GM19463 (cell line): ENCODE measurements around the gene TSPAN33.
"Not testable (repeated sequence)": the region's sequence is repeated elsewhere in the genome, so short reads cannot be mapped to it uniquely, and the experiment has no call there.

Experiments used
- ATAC-seq: cut with Tn5 transposase; IDR thresholded peaks from one replicate; pipeline ENCODE4 v1.9.1; 2021; ENCODE audit warnings: mild to moderate bottlenecking, moderate library complexity; ENCODE audit not compliant: unreplicated experiment

Gene TSPAN33

DNA sequence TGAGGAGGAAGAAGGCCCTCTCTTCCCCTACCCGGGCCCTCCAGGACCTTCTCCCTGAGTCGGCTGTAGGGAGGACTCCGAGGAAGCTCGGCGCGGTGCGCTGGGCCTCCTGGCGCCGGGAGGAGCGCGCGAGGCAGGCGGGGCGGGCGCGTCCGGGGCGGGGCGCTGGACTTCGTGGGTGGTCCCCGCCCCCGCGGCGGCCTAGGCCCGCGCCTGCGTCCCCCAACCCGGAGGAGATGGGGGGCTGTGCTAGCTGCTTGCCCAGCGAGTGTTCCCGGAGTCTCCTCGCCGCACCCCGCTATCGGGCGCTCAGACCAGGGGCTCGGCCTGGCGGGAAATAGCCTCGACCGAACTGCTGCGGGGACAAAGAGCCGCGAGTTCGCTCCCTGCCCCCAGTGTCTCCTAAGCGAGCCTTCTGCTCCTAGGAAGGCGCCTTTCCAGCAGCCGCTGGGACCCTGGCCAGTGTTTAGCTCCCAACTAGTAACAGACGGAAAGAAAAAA lies 24.7 kb downstream of the TSPAN33 start:
- ATAC-seq: no peak

- peak; percentile 64 for ATAC-seq
Measured at GRCh38 chr7:129169686-129170440, 25.4 kb downstream of the TSPAN33 start.

DNA sequence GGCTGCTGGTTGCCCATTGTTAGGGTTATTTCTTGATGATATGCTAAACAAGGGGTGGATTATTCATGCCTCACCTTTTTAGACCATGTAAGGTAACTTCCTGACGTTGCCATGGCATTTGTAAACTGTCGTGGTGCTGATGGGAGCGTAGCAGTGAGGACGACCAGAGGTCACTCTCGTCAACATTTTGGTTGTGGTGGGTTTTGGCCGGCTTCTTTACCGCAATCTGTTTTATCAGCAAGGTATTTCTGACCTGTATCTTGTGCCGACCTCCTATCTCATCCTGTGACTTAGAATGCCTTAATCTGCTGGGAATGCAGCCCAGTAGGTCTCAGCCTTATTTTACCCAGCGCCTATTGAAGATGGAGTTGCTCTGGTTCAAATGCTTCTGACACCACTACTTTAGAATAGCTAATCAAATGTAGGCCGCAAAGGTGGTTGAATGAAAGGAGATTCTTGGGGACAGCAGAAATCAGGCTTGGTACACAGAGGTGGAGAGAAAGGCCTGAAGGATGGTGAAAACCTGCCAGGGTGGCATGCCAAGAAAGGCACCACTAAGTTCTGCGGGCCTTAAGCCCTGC lies 26.0 kb downstream of the TSPAN33 start:
- ATAC-seq: no peak

- ATAC-seq: not testable (repeated sequence)
Measured at GRCh38 chr7:129173861-129174260, 29.4 kb downstream of the TSPAN33 start.

GRCh38 chr7:129176916-129177710 lies 32.6 kb downstream of the TSPAN33 start:
- ATAC-seq: no peak

GRCh38 chr7:129184981-129185670 lies 40.6 kb downstream of the TSPAN33 start:
- no peak for ATAC-seq

DNA sequence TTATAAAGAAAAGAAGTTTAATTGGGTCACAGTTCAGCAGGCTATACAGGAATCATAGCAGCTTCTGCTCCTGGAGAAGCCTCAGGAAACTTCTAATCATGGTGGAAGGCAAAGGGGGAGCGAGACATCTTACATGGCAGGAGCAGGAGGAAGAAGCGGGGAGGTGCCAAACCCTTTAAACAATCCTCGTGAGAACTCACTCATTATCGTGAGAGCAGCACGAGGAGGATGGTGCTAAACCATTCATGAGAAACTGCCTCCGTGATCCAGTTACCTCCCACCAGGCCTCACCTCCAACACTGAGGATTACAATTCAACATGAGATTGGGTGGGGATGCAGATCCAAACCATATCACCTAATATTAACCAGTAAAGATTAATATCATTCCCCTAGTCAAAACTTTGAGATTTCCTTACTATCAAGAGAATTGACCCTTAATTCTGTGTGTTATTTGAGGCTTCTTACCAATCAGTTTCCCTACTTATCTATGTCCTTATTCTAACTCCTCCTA lies 42.3 kb downstream of the TSPAN33 start:
- no peak for ATAC-seq

GRCh38 chr7:129187681-129188371 lies 43.3 kb downstream of the TSPAN33 start:
- no peak for ATAC-seq

DNA sequence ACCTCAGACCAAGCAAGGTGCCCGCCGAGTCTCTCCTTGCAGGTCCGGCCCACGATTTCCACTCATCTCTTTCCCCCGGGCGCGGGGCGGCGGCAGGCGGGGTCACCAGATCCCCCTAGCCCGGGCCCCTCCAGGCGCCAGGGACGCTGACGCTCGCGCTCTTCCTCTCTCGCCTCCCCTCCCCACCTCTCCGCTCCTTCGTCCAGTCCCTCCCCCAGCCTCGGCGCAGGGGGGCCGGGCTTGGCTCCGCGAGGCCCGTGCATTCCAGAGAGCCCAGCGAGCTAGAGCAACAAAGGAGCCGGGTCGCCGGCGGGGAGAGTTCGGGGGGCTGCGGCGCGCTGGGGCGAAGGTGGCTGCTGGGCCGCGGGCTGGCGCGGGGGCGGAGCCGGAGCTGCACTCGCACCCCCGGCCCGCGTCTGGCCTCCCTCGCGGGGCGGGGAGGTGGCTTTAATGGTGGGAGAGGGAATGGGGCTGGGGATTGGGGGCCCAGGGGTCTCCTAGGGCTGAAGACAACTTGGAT lies 43.9 kb downstream of the TSPAN33 start, which contains the start of gene SMO:
Gene SMO, plus strand, starts transcription at position 262 of the 520 bp plus-strand sequence. CDS start 519 bp downstream, outside the sequence.
- peak; percentile 42 for ATAC-seq

DNA sequence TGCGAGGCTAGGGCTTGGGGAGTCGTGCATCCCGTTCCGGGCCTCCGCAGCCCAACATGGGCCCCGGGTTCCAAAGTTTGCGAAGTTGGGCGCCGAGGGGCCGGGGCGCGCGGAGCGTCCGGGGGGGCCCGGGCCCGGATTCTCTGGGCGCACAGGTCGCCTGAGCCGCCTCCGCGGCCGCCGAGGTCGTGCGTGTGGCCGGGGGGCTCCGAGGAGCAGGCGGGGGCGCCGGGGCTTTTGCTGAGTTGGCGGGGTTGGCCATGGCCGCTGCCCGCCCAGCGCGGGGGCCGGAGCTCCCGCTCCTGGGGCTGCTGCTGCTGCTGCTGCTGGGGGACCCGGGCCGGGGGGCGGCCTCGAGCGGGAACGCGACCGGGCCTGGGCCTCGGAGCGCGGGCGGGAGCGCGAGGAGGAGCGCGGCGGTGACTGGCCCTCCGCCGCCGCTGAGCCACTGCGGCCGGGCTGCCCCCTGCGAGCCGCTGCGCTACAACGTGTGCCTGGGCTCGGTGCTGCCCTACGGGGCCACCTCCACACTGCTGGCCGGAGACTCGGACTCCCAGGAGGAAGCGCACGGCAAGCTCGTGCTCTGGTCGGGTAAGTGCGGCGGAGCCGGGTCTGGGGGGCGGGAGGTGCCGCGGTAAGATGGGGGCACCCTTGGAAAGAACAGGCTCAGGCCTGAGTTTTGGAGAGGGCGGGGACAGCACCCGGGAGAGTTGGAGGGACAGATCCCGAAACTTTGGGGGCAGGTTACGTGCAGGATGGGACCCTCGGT lies 44.6 kb downstream of the TSPAN33 start:
- ATAC-seq: peak; percentile 45

- no peak for ATAC-seq
Measured at GRCh38 chr7:129189661-129190310, 45.3 kb downstream of the TSPAN33 start.

DNA sequence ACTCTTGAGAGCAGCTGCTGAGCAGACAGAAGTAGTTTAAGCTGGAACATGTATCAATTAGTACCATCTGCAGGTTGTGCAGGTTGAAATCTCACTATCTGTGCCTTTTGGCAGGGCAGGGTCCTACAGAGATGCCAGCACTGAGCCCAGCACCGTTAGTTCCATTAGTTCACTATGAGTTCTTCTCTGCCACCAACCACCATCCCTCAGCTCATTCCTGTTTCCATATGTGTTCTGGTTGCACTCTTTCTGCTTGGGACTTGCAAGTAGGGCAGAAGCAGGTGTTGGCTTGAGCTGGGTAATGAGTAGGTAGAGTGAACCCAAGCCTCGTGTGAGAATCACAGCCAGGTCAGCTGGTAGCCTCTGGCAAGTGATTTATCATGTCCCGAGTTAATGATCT lies 46.8 kb downstream of the TSPAN33 start:
- ATAC-seq: no peak

GRCh38 chr7:129193892-129194291 lies 49.4 kb downstream of the TSPAN33 start:
- no peak for ATAC-seq

GRCh38 chr7:129197771-129198170 lies 53.3 kb downstream of the TSPAN33 start:
- ATAC-seq: no peak

DNA sequence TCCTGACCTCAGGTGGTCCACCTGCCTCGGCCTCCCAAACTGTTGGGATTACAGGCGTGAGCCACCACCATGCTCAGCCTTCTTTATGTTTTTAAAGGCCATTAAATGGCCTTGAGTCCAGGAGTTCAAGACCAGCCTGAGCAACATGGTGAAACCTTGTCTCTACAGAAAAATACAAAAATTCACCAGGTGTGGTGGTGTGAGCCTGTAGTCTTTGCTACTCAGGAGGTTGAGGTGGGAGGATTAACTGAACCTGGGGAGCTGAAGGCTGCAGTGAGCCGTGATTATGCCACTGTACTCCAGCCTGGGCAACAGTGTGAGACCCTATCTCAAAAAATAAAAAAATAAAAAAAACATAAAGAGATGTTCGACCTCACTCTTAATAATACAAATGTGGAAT lies 54.9 kb downstream of the TSPAN33 start:
- ATAC-seq: no peak

- no peak for ATAC-seq
Measured at GRCh38 chr7:129202058-129202777, 57.7 kb downstream of the TSPAN33 start.

DNA sequence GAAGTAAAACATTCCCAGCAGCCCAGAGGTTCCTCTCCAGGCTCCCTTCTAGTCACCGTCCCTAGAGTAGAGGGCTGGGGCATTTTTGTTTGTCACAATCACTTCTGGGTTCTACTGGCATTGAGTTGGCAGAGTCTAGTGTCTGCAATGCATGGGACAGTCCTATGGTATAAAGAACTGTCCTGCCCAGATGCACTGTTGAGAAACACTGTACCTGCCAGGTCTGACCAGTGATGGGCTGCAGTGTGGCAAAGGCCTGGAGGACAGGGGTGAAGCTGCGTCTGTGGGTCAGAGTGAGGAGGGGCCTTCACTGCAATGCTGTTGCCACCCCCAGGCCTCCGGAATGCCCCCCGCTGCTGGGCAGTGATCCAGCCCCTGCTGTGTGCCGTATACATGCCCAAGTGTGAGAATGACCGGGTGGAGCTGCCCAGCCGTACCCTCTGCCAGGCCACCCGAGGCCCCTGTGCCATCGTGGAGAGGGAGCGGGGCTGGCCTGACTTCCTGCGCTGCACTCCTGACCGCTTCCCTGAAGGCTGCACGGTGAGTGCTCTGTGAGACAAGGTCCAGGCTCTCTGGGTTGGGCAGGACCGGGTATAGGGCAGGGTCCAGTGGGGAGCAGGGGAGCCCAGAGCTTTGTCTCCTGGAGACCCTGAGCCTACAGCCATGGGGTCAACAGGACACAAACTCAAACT lies 58.7 kb downstream of the TSPAN33 start:
- ATAC-seq: no peak
